Stimulated activated naive CD4-positive, alpha-beta T cell treated with Interleukin-2 at 50 U/mL for 16 hours (primary cell): ENCODE data around the gene ISG20.

Experiments used
- DNase-seq: peaks from one replicate; lab custom pipeline; 2025; lab: John Stamatoyannopoulos, UW

ISG20 gene

DNA sequence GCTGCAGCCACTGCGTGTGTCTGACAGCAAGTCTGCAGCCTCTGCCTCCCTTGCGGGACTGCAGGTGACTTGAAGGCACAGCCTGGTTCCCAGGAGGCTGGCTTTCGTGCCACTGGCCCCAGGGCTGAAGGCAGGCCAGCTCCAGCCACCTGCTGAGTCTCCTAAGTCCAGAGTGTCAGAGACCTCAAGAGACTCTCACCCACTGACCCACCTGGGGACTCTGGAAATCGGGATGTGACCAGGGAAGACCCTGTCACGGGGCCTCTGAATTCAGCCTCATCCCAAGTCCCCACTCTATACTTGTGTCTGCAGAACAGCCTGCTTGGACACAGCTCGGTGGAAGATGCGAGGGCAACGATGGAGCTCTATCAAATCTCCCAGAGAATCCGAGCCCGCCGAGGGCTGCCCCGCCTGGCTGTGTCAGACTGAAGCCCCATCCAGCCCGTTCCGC is 16.3 kb downstream of the ISG20 start:
- DNase-seq: no peak

- no peak for DNase-seq
These were observed 17.1 kb downstream of the ISG20 start for GRCh38 chr15:88655800-88656488.

DNA sequence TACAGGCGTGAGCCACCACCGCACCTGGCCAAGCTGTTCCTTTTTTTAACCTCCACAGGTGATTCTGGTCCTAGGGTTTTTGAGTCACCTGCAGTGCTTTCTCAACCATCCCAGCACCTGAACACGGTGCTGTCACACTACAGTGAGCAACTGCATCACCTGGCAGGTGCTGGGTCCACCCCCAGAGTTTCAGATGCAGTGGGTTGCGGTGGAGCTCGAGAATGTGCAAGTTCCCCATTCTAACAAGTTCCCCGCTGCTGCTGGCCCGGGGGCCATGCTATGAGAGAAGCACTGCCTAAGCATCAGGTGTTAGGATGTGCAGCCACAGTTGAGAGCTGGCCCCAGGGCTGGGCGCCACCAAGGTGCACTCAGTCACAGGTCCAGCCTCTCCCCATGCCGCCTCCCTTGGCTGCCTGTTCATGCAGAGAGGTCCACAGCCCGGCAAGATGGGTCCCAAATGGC is 18.0 kb downstream of the ISG20 start:
- DNase-seq: no peak

DNA sequence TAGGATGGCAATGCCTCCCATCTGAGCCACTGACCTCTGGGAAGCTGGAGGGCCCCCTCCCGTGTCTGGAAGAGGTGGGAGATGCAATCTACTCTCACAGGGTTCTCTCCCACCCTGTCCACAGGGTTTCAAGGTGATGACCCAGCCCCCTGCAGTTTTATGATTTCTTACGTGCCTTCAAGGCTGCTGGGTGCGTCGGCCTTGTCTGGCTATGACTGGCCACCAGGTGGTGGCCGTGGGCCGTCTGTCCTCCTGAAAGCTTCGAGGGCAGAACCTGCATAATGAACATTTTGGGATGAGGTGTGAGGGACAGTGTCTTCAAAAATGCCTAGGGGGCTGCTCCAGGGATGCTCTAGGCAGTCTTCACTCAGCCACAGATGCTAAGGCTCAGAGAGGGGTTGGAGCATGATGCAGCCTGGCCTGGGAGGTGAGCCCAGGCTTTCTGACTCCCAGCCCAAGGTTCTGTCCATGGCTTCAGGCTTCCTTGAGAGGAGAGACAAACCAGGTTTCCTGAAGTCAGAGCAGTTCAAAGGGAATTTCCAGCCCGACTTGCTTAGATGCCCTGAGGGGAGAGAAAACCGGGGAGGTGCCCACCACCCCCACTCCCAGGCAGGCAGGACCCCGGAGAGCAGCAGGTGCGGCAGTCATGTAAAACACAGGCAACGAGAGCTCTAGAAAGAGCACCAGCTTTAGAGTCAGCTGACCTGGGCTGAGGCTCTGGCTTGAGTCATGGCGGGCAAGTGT is 18.7 kb downstream of the ISG20 start:
- DNase-seq: no peak

GRCh38 chr15:88658070-88658965 is 19.5 kb downstream of the ISG20 start:
- no peak for DNase-seq

GRCh38 chr15:88658972-88659931 is 20.4 kb downstream of the ISG20 start:
- no peak for DNase-seq

- DNase-seq: no peak
These were observed 22.4 kb downstream of the ISG20 start for GRCh38 chr15:88661041-88661700.

DNA sequence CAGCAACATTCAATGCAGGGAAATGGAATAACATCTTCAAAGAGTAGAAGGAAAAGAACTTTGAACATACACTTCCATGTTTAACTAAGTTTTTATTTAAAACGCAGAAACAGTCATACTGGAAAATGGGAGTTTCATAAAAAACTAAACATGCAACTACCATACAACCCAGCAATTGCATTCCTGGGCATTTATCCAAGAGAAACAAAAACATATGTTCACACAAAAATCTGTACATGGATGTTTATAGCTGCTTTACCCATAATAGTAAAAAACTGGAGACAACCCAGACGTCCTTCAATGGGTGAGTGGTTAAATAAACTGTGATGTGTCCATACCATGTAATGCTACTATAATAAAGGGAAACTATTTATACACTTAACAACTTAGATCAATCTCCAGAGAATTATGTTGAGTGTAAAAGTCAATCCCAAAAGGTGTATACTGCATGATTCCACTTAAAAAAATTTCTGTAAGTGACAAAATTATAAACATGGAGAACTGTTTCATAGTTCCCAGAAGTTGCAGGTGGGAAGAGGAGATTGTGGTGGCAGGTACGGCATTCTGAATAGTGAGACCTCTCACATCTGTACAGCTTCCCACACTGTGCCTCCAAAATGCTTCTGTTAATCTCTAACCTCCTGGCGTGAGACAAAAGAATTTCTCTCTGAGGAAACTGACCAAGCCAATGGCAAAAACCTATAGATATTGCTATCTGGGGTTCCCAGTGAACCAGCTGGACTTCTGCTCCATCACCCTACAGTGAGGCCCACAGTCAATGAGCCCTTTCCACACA is 23.1 kb downstream of the ISG20 start:
- no peak for DNase-seq

DNA sequence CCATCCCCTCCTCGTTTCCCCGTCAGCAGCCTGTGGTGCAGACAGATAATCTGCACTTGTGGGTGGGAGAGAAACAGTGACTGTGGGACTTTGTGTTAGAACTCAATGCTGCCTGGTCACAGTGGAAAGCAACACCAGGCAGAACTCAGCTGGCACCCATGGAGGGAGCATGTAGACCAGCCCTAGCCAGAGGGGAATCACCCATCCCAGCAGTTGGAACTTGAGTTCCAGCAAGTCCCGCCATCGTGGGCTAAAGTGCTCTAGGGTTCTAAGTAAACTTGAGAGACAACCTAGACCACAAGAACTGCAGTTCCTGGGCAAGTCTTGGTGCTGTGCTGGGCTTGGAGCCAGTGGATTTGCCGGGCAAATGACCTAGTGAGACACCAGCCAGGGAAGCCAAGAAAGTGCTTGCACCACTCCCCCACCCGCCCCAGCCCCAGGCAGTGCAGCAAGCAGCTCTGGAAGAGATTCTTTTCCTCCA is 24.4 kb downstream of the ISG20 start:
- DNase-seq: no peak

DNA sequence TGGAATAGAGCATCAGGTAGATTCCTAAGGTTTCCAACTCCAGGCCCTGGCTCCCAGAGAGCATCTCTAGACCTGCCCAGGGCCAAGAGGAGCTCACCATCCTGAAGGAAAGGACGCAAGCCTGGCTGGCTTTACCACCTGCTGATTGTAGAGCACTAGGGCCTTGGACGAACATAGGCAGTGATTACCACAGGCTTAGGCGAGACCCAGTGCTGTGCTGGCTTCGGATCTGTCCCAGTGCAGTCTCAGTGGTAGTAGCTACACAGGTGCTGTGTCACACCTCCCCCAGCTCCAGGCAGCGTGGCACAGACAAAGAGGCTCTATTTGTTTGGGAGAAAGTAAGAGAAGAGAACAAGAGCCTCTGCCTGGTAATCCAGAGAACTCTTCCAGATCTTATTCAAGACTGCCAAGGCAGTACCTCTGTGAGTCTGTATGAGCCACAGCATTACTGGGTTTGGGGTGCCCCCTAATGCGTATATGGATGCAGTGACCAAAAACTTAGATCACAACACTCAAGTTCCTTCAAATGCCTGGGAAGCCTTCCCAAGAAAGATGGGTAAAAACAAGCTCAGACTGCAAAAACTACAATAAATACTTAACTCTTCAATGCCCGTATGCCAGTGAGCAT is 25.4 kb downstream of the ISG20 start:
- DNase-seq: peak; percentile 28

DNA sequence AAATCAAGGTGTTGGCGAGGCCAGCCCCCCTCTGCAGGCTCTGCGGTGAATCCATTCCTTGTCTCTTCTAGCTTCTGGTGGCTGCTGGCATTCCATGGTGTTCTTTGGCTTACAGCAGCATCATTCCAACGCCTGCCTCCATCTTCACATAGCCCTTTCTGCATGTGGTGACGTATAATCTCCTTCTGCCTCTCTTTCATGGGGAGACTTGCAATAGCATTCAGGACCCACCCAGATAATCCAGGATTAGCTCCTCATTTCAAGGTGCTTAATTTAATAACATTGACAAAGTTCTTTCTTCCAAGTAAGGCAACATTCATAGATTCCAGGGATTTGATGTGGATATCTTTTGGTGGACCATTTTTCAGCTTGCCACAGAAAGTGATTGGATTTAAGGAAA is 35.8 kb downstream of the ISG20 start:
- DNase-seq: no peak

- DNase-seq: no peak
These were observed 39.9 kb downstream of the ISG20 start for GRCh38 chr15:88678755-88679154.

GRCh38 chr15:88680241-88681001 is 41.6 kb downstream of the ISG20 start:
- no peak for DNase-seq

- DNase-seq: no peak
These were observed 42.9 kb downstream of the ISG20 start for GRCh38 chr15:88681610-88682221.

DNA sequence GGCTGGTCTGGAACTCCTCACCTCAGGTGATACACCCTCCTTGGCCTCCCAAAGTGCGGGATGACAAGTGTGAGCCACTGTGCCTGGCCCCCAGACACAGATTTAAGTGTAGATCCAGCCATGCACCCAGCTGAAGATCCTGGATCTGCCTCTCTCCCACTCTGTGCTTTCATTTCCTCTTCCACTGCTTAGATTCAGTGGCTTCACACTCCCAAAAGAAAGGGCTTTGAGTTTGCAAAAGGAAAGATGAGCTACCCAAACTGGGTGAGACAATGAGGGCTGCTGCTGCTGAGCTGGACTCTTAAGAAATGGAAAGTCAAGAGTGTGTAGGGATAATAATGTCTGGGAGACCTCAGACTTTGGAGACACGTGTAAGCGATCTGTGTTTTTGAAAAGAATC is 45.5 kb downstream of the ISG20 start:
- no peak for DNase-seq

GRCh38 chr15:88686166-88686565 is 47.4 kb downstream of the ISG20 start:
- no peak for DNase-seq

- DNase-seq: no peak
These were observed 49.6 kb downstream of the ISG20 start for GRCh38 chr15:88688394-88688933.

DNA sequence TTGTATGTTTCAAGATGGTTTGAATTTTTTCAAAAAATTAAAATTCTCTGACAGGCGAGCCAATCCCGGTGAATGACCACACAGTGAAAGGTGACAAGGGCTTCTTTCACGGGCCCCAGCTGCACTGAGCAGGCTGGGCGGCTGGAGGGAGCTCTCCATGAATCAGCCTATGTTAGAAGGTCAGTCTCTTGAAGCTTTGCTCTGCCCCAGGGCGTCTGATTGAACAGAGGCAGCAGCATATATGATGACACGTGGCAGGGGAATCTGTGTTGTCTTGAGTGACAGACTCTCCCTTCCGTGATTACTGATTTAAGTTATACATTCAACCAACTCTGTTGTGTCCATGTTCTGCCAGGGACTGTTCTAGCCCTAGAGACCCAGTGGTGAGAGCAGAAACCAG is 51.5 kb downstream of the ISG20 start:
- DNase-seq: no peak
